ENCODE data around the gene ZRANB1. TPM values are rescaled to one million over a fixed set of nuclear protein-coding genes. Genes with fewer than 3 reads are reported as not detected.

ZRANB1 gene
- polyA plus RNA-seq, 1 of the 3 experiments (the other 2 are of a cell fraction), result 6.2 TPM

- WGBS (ENCODE audit: low lambda C conversion rate), result 92% methylated on average over 23 of the region's 27 CpGs
- no peak for DNase-seq
- Histone ChIP-seq H2AFZ (ENCODE audit: low read depth) (no peak overlapping the region), H4K20me1 (ENCODE audit: insufficient read depth) (peaks cover 57% of the 10 kb centered on the region), H3K4me2 (no peak overlapping the region), H3K27me3 (ENCODE audit: insufficient read depth) (no peaks in the 10 kb centered on the region), H3K9ac (no peak overlapping the region), H3F3A (replicated peaks; ENCODE audit: insufficient read depth) (peaks cover 20% of the 10 kb centered on the region), H3K9me2 (no peaks in the 10 kb centered on the region), H3K4me3 (ENCODE audit: low read depth in 2 of 2, low read length in 1 of 2) (no peak overlapping the region), H3K9me3 (no peaks in the 10 kb centered on the region), H3K27ac (ENCODE audit: low read depth in 2 of 2, low read length in 1 of 2) (peak overlapping the region in 1 of 2 experiments; percentile 40; a peak in 1 of 4 replicates), H3K36me3 (replicated peaks in 1 of 2; ENCODE audit: control insufficient read depth in 1 of 2, insufficient read depth in 2 of 2, low read length in 1 of 2) (peaks cover 0 to 19% of the 10 kb centered on the region in 2 experiments), H3K4me1 (ENCODE audit: control insufficient read depth in 1 of 2, insufficient read depth in 2 of 2, low read depth in 1 of 2, low read length in 1 of 2) (peaks cover 41 to 80% of the 10 kb centered on the region in 2 experiments), H3K79me2 (ENCODE audit: insufficient read depth) (peaks cover 90% of the 10 kb centered on the region)
- ChIA-PET CTCF (interaction anchor here (1.5 to 7.9 kb wide), 4 partner anchors 15 to 40 kb away, joined by 5 to 70 read pairs (median 15); no protein-coding TSS in a partner anchor), POLR2A (no interaction called here)
- TF ChIP-seq MXI1 (IDR thresholded peaks at IDR 0.05; ENCODE audit: low read depth, low read length) (no peak), NRF1 (IDR thresholded peaks at IDR 0.05; ENCODE audit: low read depth, low read length) (no peak)
Measured at GRCh38 chr10:125033146-125033924, 91.4 kb downstream of the ZRANB1 start.

GRCh38 chr10:125034675-125035074 lies 92.8 kb downstream of the ZRANB1 start:
- no peak for TF ChIP-seq YY1 (IDR thresholded peaks at IDR 0.05; ENCODE audit: low read depth)
- TF ChIP-seq REST (IDR thresholded peaks at IDR 0.05; ENCODE audit: low read depth, low read length), result no peak
- TF ChIP-seq TAF1 (IDR thresholded peaks at IDR 0.05; ENCODE audit: borderline replicate concordance, low read depth, low read length), result no peak
- TF ChIP-seq USF1 (IDR thresholded peaks at IDR 0.05; ENCODE audit: borderline replicate concordance, low read depth), result no peak
- ChIA-PET POLR2A (no interaction called here), CTCF (interaction anchor here (1.3 to 7.9 kb wide), 6 partner anchors 13 to 505 kb away, joined by 3 to 70 read pairs (median 13); no protein-coding TSS in a partner anchor)
- peak overlapping the region; percentile 48; the same call in 1 of the 2 replicates for H3K9ac ChIP-seq
- peaks cover 20% of the 10 kb centered on the region for H3F3A ChIP-seq (replicated peaks; ENCODE audit: insufficient read depth)
- H3K27ac ChIP-seq (ENCODE audit: low read depth in 2 of 2, low read length in 1 of 2), result peak overlapping the region; percentile 87 to 88
- no peaks in the 10 kb centered on the region for H3K9me2 ChIP-seq
- no peak for DNase-seq
- H2AFZ ChIP-seq (ENCODE audit: low read depth), result no peak overlapping the region
- WGBS (ENCODE audit: low lambda C conversion rate), result 76% methylated on average over 1 of the region's 3 CpGs
- peaks cover 48 to 81% of the 10 kb centered on the region in 2 experiments for H3K4me1 ChIP-seq (ENCODE audit: control insufficient read depth in 1 of 2, insufficient read depth in 2 of 2, low read depth in 1 of 2, low read length in 1 of 2)
- no peak overlapping the region for H3K4me3 ChIP-seq (ENCODE audit: low read depth in 2 of 2, low read length in 1 of 2)
- H3K79me2 ChIP-seq (ENCODE audit: insufficient read depth), result peaks cover 91% of the 10 kb centered on the region
- H3K27me3 ChIP-seq (ENCODE audit: insufficient read depth), result no peaks in the 10 kb centered on the region
- peaks cover 57% of the 10 kb centered on the region for H4K20me1 ChIP-seq (ENCODE audit: insufficient read depth)
- H3K36me3 ChIP-seq (replicated peaks in 1 of 2; ENCODE audit: control insufficient read depth in 1 of 2, insufficient read depth in 2 of 2, low read length in 1 of 2), result peaks cover 0 to 19% of the 10 kb centered on the region in 2 experiments
- H3K9me3 ChIP-seq, result no peaks in the 10 kb centered on the region
- peak overlapping the region; percentile 54 for H3K4me2 ChIP-seq

All from SK-N-SH (cell line).